Measurements from ENCODE around the gene SV2B. TPM values are rescaled to one million over a fixed set of nuclear protein-coding genes. Genes with fewer than 3 reads are reported as not detected.

The SV2B gene
- total and polyA plus RNA-seq, 9 of the 15 experiments (the other 6 are each of a cell fraction or from before 2014, with no cell fraction given) = 0.01 to 0.25 (median 0.11) TPM

GRCh38 chr15:91348752-91349500, 248.9 kb downstream of the SV2B start:
- intact Hi-C loops (cut with micrococcal nuclease) = no loop called here
- Histone ChIP-seq H3K9me1 (ENCODE audit: control insufficient read depth, insufficient read depth, low read length) (no peaks in the 10 kb centered on the region), H3K27ac (ENCODE audit: extremely low read depth, low read depth, low read length) (no peak overlapping the region), H3K79me2 (ENCODE audit: control insufficient read depth, insufficient read depth, low read length) (no peaks in the 10 kb centered on the region), H2AFZ (ENCODE audit: low read depth, low read length) (no peak overlapping the region), H3K4me1 (replicated peaks in 1 of 2; ENCODE audit: control insufficient read depth in 2 of 2, insufficient read depth in 2 of 2, low read length in 2 of 2) (no peaks in the 10 kb centered on the region), H3K4me3 (no peak overlapping the region), H3K9me3 (replicated peaks; ENCODE audit: control insufficient read depth, insufficient read depth, low read depth, low read length) (no peaks in the 10 kb centered on the region), H3K27me3 (ENCODE audit: control insufficient read depth in 2 of 2, insufficient read depth in 2 of 2, low read length in 2 of 2) (peaks cover 0 to 10% of the 10 kb centered on the region in 2 experiments; a peak in 2 of 5 replicates), H3K9ac (ENCODE audit: insufficient read depth in 1 of 2, low read depth in 2 of 2, low read length in 2 of 2) (no peak overlapping the region), H3K36me3 (ENCODE audit: control insufficient read depth, insufficient read depth, low read length) (no peaks in the 10 kb centered on the region), H3K4me2 (ENCODE audit: insufficient read depth, low read length) (no peak overlapping the region), H4K20me1 (replicated peaks; ENCODE audit: control insufficient read depth, insufficient read depth, low read length) (no peaks in the 10 kb centered on the region)
- ChIA-PET CTCF (ENCODE audit: low intra/inter-chr PET ratio) (no interaction called here), POLR2A (no interaction called here)
- BruUV-seq (replicated peaks) = no TSS peak
- ATAC-seq (no peak), DNase-seq (ENCODE audit: extremely low read depth in 1 of 4, low spot score in 3 of 4) (no peak), FAIRE-seq (no peak)
- in situ Hi-C loops (cut with MboI) = no loop called here
- 0% methylated on average over 3 of the region's 3 CpGs for WGBS (ENCODE audit: insufficient coverage, low coverage, missing lambda C conversion rate)
- TF ChIP-seq PYGO2 (tag; IDR thresholded peaks at IDR 0.05) = no peak
- TF ChIP-seq HDAC6 (IDR thresholded peaks at IDR 0.05; ENCODE audit: low read depth, low read length) = no peak
- no peak for TF ChIP-seq TAF1 (IDR thresholded peaks at IDR 0.05; ENCODE audit: control insufficient read depth, extremely low read depth, insufficient read depth, low read length, severe bottlenecking)
- TF ChIP-seq ZBED1 (IDR thresholded peaks at IDR 0.05) = no peak
- no peak for TF ChIP-seq ZNF311 (CRISPR knock-in tag; IDR thresholded peaks at IDR 0.05)
- TF ChIP-seq IRF2 (CRISPR knock-in tag; IDR thresholded peaks at IDR 0.05) = no peak
- no peak for TF ChIP-seq BACH1 (tag; IDR thresholded peaks at IDR 0.05)
- no peak for TF ChIP-seq GTF3C2 (IDR thresholded peaks at IDR 0.05; ENCODE audit: borderline replicate concordance, extremely low read depth, insufficient read length)
- no peak for TF ChIP-seq DIDO1 (tag; IDR thresholded peaks at IDR 0.05; ENCODE audit: low read depth)
- no peak for TF ChIP-seq ZSCAN29 (IDR thresholded peaks at IDR 0.05)
- TF ChIP-seq C11orf30 (IDR thresholded peaks at IDR 0.05; ENCODE audit: low read depth) = no peak
- no peak for TF ChIP-seq ZNF444 (CRISPR knock-in tag; IDR thresholded peaks at IDR 0.05)

Data from K562 (cell line).